Stimulated activated CD4-positive, alpha-beta T cell treated with anti-CD3 and anti-CD28 coated beads, Interleukin-2, amount 100 ng/mL, for 48 hours (primary cell): ENCODE data around the gene MRPL30.
"Not testable (repeated sequence)": the region's sequence is repeated elsewhere in the genome, so short reads cannot be mapped to it uniquely, and the experiment has no call there.

Source experiments
- DNase-seq, 2 donors: peaks; one replicate each; pipeline ENCODE4 v3.0.0-alpha.2; 2020

The MRPL30 gene

GRCh38 chr2:99187011-99187410, 6.0 kb downstream of the MRPL30 start:
- no peak for DNase-seq

- DNase-seq: no peak
These were observed 7.4 kb downstream of the MRPL30 start for GRCh38 chr2:99188357-99188756.

- no peak for DNase-seq
These were observed 9.6 kb downstream of the MRPL30 start for GRCh38 chr2:99190548-99190947.

- not testable (repeated sequence) for DNase-seq
These were observed 11.4 kb downstream of the MRPL30 start for GRCh38 chr2:99192364-99192763.

- DNase-seq: no peak
These were observed 17.3 kb downstream of the MRPL30 start for GRCh38 chr2:99198103-99198841.

GRCh38 chr2:99200076-99200800, 19.3 kb downstream of the MRPL30 start:
- DNase-seq: no peak

- no peak for DNase-seq
These were observed 21.1 kb downstream of the MRPL30 start for GRCh38 chr2:99201959-99202678.

GRCh38 chr2:99205491-99205890, 24.5 kb downstream of the MRPL30 start:
- no peak for DNase-seq

GRCh38 chr2:99216096-99216495, 35.1 kb downstream of the MRPL30 start:
- no peak for DNase-seq

GRCh38 chr2:99217929-99218501, 37.0 kb downstream of the MRPL30 start:
- DNase-seq: no peak

GRCh38 chr2:99233177-99233576, 52.2 kb downstream of the MRPL30 start:
- DNase-seq: not testable (repeated sequence)

GRCh38 chr2:99238599-99238998, 57.6 kb downstream of the MRPL30 start:
- no peak for DNase-seq

- no peak for DNase-seq
These were observed 59.4 kb downstream of the MRPL30 start for GRCh38 chr2:99240431-99240830.

GRCh38 chr2:99242151-99242550, 61.2 kb downstream of the MRPL30 start:
- no peak for DNase-seq
